ENCODE data around the gene SLC6A3. TPM values are rescaled to one million over a fixed set of nuclear protein-coding genes. Genes with fewer than 3 reads are reported as not detected.

Gene SLC6A3
- under 1 TPM; 0.10 to 0.19 TPM for total RNA-seq
- long read RNA-seq, donor 1, result 0 reads
- long read RNA-seq, donor 2, result 0 reads

- intact Hi-C loops (cut with DNase I), result no loop called here
- DNase-seq (ENCODE audit: low spot score), result peak; percentile 82
Measured at GRCh38 chr5:1445313-1445688, at the start of gene SLC6A3. Gene SLC6A3 (minus strand): TSS chr5:1445440. CDS start chr5:1443197, 2,243 bp downstream.

- no peak for DNase-seq (ENCODE audit: low spot score)
- intact Hi-C loops (cut with DNase I), result no loop called here
Measured at GRCh38 chr5:1493941-1494340, 48.7 kb upstream of the SLC6A3 start.

GRCh38 chr5:1493413-1493812, 48.2 kb upstream of the SLC6A3 start:
- DNase-seq (ENCODE audit: low spot score), result no peak
- intact Hi-C loops (cut with DNase I), result no loop called here

- intact Hi-C loops (cut with DNase I), result no loop called here
- no peak for DNase-seq (ENCODE audit: low spot score)
Measured at GRCh38 chr5:1492757-1493156, 47.5 kb upstream of the SLC6A3 start.

GRCh38 chr5:1490376-1490775, 45.1 kb upstream of the SLC6A3 start:
- DNase-seq (ENCODE audit: low spot score), result no peak
- intact Hi-C loops (cut with DNase I), result no loop called here

GRCh38 chr5:1489754-1490153, 44.5 kb upstream of the SLC6A3 start:
- intact Hi-C loops (cut with DNase I), result loop anchor here in 1 of 2 donors (10.0 kb wide), 1 partner anchor 155 kb away; no protein-coding TSS in a partner anchor
- DNase-seq (ENCODE audit: low spot score), result no peak

- intact Hi-C loops (cut with DNase I), result loop anchor here in 1 of 2 donors (10.0 kb wide), 1 partner anchor 156 kb away; no protein-coding TSS in a partner anchor
Measured at GRCh38 chr5:1488882-1489680, 43.8 kb upstream of the SLC6A3 start.

GRCh38 chr5:1487079-1487764, 42.0 kb upstream of the SLC6A3 start:
- no peak for DNase-seq (ENCODE audit: low spot score)
- intact Hi-C loops (cut with DNase I), result loop anchor here in 1 of 2 donors (10.0 kb wide), 1 partner anchor 158 kb away; no protein-coding TSS in a partner anchor

More at GRCh38 chr5:1488882-1489680, 43.8 kb upstream of the SLC6A3 start:
- no peak for DNase-seq (ENCODE audit: low spot score)

GRCh38 chr5:1486271-1486670, 41.0 kb upstream of the SLC6A3 start:
- intact Hi-C loops (cut with DNase I), result loop anchor here in 1 of 2 donors (10.0 kb wide), 1 partner anchor 159 kb away; no protein-coding TSS in a partner anchor

GRCh38 chr5:1485579-1486118, 40.4 kb upstream of the SLC6A3 start:
- intact Hi-C loops (cut with DNase I), result loop anchor here in 1 of 2 donors (10.0 kb wide), 1 partner anchor 159 kb away; no protein-coding TSS in a partner anchor
- no peak for DNase-seq (ENCODE audit: low spot score)

More at GRCh38 chr5:1486271-1486670, 41.0 kb upstream of the SLC6A3 start:
- no peak for DNase-seq (ENCODE audit: low spot score)

GRCh38 chr5:1484730-1485578, 39.7 kb upstream of the SLC6A3 start:
- intact Hi-C loops (cut with DNase I), result loop anchor here in 1 of 2 donors (10.0 kb wide), 1 partner anchor 160 kb away; no protein-coding TSS in a partner anchor

GRCh38 chr5:1483856-1484729, 38.9 kb upstream of the SLC6A3 start:
- DNase-seq (ENCODE audit: low spot score), result no peak
- intact Hi-C loops (cut with DNase I), result loop anchor here in 1 of 2 donors (10.0 kb wide), 1 partner anchor 161 kb away; no protein-coding TSS in a partner anchor

More at GRCh38 chr5:1484730-1485578, 39.7 kb upstream of the SLC6A3 start:
- no peak for DNase-seq (ENCODE audit: low spot score)

- intact Hi-C loops (cut with DNase I), result loop anchor here in 1 of 2 donors (10.0 kb wide), 1 partner anchor 162 kb away; no protein-coding TSS in a partner anchor
- DNase-seq (ENCODE audit: low spot score), result no peak
Measured at GRCh38 chr5:1483064-1483463, 37.8 kb upstream of the SLC6A3 start.

- DNase-seq (ENCODE audit: low spot score), result no peak
- intact Hi-C loops (cut with DNase I), result loop anchor here in 1 of 2 donors (10.0 kb wide), 1 partner anchor 163 kb away; no protein-coding TSS in a partner anchor
Measured at GRCh38 chr5:1481959-1482331, 36.7 kb upstream of the SLC6A3 start.

- DNase-seq (ENCODE audit: low spot score), result no peak
- intact Hi-C loops (cut with DNase I), result loop anchor here in 1 of 2 donors (10.0 kb wide), 1 partner anchor 163 kb away; no protein-coding TSS in a partner anchor
Measured at GRCh38 chr5:1481266-1481958, 36.2 kb upstream of the SLC6A3 start.

GRCh38 chr5:1480806-1481205, 35.6 kb upstream of the SLC6A3 start:
- no peak for DNase-seq (ENCODE audit: low spot score)
- intact Hi-C loops (cut with DNase I), result loop anchor here in 1 of 2 donors (10.0 kb wide), 1 partner anchor 164 kb away; no protein-coding TSS in a partner anchor

- DNase-seq (ENCODE audit: low spot score), result peak; percentile 93
- intact Hi-C loops (cut with DNase I), result loop anchor here in 1 of 2 donors (10.0 kb wide), 1 partner anchor 165 kb away; no protein-coding TSS in a partner anchor
Measured at GRCh38 chr5:1480217-1480616, 35.0 kb upstream of the SLC6A3 start.

Data from posterior vena cava (tissue), 2 donors.